SKM-1 (cell line): ENCODE results near the gene TMEM150A.
"Not testable (repeated sequence)": the region's sequence is repeated elsewhere in the genome, so short reads cannot be mapped to it uniquely, and the experiment has no call there.

ENCODE experiments used
- DNase-seq: peaks from one replicate; lab custom pipeline; 2025; ENCODE audit not compliant: unreplicated experiment; lab: John Stamatoyannopoulos, UW

TMEM150A gene

DNA sequence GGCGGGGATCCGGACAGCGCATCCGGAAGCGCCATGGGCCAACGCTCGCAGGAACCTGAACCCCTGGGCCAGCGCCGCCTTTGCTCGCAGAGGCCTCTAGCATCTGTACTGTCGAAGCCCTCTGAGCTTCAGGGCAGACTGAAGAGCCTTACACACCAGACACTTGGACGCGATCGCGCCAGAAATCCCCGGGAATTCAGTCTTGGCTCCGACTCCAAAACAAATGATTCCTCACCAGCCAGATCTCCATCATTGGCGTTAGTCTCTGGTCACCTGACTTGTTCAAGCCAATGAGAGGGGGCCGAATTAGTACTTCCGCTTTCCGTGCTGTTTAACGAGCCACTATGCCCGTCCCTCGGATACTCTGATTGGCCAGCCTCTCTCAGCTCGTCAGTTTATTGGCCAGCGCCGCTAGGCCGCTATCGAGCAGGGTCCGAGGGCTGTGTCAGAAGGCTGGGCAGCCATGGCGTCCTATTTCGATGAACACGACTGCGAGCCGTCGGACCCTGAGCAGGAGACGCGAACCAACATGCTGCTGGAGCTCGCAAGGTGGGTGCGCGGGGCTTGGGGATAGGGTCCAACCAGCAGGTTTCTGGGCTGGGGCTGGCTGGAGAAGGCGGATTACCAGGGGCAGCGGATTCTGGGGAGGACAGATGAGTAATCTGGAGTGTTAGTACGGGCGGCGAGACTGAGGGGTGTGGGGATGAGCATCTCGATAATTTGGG, 7.0 kb downstream of the TMEM150A start, which contains the start of gene RNF181:
Gene RNF181 (plus strand): TSS at position 445 of the 725 bp plus-strand sequence. CDS start 19 bp downstream, at position 464.
- peak; percentile 100 for DNase-seq

- DNase-seq = no peak
Measured at GRCh38 chr2:85594715-85595300, 7.7 kb downstream of the TMEM150A start.

GRCh38 chr2:85593023-85593422, 9.5 kb downstream of the TMEM150A start:
- DNase-seq = no peak

GRCh38 chr2:85592299-85592698, 10.2 kb downstream of the TMEM150A start:
- not testable (repeated sequence) for DNase-seq

- no peak for DNase-seq
Measured at GRCh38 chr2:85591563-85591962, 10.9 kb downstream of the TMEM150A start.

DNA sequence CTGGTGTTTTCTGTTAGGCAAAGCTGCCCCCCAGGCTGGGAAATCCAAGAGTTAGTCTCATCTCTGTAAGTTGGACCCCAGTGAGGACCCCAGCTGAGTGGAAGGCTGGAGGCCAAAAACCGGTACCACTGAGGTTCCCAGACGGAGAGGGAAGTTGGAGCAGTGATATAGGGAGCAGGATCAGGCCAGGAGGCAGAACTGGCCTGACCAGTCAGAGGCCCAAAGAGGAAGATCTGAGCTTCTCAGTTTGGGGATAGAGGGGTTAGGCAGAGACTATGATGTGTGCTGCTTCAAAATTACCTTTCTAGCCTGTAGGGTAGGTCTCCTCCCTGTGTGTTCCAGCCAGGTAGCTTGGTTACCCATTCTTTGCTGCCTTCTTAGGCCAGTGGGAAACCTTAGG, 11.5 kb downstream of the TMEM150A start:
- DNase-seq = no peak

DNA sequence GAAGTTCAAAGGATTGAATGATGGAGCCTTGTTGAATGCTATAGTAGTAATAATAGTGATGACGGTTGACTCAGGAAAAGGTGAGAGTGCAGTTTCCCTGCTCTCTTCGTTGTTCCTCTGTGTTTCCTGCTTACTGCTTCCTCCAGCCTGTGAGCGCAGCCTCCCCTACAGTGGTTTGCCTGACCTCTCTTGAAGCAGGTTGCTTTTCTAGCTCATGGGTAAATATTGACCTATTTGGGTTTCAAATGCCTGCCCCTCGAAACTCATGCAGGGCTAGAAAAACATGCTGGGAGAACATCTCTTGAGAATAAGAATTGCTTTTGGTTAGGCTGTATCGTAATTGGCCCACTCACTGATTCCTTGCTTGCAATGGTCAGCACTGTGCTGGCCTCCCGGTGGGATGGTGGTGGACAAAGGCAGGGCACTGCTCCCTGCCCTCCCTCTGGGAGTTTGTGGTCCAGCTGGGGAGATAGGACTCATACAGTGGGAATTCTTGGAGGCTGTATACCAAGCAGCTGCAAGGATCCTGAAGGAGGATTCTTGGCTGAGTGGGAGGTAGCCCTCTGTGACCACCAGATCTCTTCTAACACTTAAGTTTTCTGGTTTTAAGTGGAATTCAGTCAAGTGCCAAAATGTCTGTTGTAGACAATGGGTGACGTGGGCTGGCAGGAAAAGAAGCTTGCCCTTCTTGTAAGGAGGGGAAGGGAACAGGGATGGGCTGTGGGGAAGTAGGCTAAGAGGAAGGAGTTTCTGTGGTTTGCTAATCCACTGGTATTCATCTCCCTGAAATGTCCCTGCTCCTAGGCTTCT, 12.3 kb downstream of the TMEM150A start:
- peak; percentile 62 for DNase-seq

DNA sequence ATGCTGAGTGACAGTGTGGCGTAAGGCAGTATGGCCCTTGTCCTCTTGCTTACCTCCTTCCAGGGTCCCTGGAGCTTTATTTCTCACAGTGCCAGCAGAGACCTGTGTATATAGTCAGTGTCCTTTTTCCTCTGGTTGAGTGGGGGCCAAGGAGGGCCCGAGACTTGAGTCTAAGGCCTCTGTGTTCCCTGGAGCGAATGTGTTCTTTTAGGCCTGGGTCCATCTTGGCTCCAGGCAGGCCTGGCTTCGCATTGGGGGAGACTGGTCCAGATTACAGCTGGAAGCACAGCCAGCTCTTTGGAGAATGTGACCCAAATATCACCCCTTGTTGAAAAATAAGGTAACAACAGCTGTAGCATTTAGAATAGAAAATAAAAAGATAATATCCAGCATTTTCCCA, 13.3 kb downstream of the TMEM150A start:
- DNase-seq = no peak

DNA sequence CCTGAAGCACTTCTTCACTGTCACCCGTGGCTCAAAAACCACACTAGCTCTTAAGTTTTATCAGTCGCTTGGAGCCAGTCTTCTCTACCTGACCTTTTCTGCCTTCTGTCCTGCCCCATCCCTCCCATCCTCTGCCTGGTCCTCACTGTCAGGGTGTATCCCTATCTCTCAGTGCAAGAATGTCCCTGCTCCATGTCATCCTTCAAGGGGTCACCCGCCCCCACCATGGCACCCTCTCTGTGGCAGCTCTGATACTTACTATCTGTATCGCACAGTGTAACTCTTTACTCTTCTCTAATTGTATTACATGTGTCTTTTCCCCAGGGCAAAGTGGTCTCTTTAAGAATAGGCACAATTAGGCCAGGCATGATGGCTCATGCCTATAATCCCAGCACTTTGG, 13.9 kb downstream of the TMEM150A start:
- no peak for DNase-seq

DNA sequence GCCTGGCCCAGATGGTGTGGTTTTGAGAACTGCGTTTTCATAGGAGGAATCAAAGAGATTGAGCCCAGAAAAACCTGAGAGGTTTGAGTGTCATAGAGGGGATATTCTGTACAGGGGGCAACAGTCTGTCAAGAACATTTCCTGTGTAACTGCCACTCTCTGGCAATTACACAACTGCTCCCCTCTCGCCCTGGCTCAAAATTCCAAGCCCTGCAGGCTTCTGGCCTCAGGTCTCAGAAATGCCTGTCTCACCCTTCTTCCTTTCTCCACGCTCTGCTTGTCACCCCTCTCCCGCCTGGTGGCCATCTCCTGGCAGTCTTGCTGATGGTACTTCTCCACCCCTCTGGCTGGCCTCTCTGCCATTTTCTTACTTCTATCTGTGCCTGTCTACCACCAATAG, 14.3 kb downstream of the TMEM150A start:
- no peak for DNase-seq

- DNase-seq = no peak
Measured at GRCh38 chr2:85585781-85586105, 16.8 kb downstream of the TMEM150A start.

- DNase-seq = no peak
Measured at GRCh38 chr2:85584857-85585780, 17.4 kb downstream of the TMEM150A start.

- no peak for DNase-seq
Measured at GRCh38 chr2:85584354-85584856, 18.1 kb downstream of the TMEM150A start, which contains the start of gene VAMP5. Gene VAMP5, plus strand, starts transcription at chr2:85584431. Its CDS starts 60 bp downstream, at chr2:85584491.

- DNase-seq = no peak
Measured at GRCh38 chr2:85583667-85584353, 18.7 kb downstream of the TMEM150A start.

GRCh38 chr2:85582492-85582891, 20.0 kb downstream of the TMEM150A start:
- DNase-seq = no peak

DNA sequence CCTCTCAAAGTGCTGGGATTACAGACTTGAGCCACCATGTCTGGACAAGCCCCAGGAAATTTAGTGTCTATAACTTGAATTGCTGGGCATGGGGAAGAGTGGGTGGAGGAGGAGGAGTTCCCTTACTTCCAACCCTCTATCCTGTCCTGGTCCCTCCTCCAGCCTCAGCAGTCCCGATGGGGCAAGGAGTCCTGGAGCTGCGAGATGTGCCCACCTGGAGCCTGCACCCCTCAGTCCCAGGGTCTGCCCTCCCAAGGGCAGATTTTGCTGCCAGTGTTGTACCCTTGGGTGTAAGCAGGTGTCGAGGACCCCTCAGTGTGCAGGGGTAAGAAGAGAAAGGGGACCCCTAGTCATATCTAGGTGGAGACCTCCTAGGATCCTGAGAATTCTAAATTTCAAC, 22.3 kb downstream of the TMEM150A start:
- no peak for DNase-seq

- DNase-seq = peak; percentile 89
Measured at GRCh38 chr2:85579266-85579935, 23.1 kb downstream of the TMEM150A start.

DNA sequence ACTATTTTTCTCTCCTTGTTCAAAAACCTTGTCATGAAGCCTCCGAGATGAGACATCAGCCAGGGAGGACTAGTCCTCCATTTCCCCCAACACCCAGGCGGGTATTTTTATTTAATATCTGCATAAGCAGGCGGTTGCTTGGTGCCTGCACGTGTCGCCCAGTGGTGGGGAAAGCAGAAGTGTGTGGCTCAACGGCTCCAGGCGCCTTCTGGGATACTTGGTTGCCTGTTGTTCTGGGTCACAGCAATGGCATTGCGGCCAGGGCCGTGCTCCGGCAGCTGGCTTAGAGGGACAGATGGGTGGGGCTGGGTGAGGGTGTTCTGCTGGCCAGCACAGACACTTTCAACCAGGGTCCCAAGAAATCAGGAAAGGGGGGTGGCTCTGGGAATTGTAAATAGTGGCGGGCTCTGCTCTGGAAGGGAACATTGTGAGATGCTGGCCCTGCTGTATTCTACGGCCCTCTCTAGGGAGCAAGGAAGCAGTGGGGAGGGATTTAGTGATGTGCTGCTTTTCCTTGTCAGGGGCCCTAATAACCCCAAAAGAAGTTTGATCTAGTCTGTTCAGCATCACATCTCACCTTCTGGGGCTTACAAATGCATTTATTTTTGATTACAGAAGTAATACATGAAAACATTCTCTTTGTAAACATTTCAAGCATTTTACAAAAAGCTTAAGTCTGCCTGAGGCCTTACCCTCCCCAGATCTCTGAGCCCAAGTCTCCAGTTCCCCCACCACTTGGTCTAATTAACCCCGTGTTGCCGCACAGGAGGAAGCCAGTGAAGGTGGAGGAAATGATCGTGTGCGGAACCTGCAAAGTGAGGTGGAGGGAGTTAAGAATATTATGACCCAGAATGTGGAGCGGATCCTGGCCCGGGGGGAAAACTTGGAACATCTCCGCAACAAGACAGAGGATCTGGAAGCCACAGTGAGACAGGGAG, 24.0 kb downstream of the TMEM150A start:
- DNase-seq = peak; percentile 95
